Measurements from ENCODE around the gene RARB.

RARB gene

DNA sequence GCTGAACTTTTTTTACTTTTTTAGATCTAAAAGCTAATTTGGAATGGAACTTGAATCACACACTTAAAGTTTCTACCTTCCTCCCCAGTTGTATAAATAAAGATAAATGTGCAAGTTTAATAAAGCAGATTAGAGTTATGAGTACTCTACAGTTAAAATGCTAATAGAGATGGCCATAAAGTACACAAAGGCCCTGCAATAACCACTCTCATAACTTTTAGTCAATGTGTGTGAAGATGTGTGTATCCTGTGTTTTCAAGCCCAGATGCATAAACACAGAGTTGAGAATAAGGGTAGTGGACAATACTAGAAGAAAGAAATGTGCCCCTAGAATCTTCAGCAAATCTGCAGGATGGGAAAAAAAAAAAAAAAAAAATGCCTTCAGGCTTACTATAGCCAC, 191.3 kb downstream of the RARB start:
- no peak for DNase-seq

DNA sequence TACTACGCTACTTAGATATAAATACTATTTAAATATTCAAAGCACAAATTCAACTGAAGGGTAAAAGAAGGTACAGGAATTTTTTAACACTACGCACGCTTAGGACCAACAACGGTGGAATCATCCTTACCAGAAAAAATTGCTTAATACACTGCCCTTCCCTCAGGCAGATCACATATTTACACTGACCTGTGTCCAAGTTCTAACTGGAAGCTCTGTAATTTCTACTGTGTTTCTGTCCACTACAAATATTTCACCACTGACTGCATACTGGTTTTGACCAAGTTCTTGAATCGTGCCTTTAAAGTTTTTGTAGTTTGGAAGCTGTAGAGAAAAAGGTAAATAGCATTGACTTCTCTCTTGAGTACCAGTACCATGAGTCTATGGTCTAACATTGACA, 192.4 kb downstream of the RARB start:
- no peak for DNase-seq

DNA sequence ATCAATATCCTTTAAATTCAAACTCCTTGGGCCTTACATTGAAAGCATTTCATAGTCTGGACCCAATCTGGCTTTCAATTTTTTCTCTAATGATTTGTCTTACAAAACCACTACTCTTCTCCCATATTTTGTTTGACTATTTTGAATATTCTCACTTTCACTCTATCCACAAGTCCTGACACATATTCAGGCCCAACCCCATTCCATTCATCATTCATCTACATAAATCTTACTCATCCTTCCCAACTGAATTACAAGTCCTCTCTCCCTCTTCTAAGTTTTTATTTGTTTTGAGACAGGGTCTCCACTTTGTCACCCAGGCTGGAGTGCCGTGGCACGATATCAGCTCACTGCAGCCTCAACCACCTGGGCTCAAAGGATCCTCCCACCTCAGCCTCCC, 193.0 kb downstream of the RARB start:
- no peak for DNase-seq

DNA sequence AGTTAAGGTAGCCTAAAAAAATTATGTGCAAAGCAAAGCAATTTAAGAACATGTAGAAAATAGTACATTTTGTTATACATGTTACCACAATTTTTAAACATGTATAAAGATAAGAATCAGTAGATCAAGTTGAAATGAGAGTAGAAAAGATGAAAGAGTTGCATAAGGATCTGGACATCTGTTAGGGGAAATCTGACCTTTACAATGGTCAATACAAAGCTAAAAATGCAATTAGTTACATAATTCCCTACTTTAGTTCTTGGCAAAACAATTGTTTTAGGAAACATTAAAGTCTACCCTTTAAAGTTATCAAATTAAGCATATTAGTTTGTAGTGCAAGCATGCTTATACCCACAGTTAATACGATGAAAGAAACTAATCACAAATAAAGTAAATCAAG, 203.9 kb downstream of the RARB start:
- DNase-seq: no peak

DNA sequence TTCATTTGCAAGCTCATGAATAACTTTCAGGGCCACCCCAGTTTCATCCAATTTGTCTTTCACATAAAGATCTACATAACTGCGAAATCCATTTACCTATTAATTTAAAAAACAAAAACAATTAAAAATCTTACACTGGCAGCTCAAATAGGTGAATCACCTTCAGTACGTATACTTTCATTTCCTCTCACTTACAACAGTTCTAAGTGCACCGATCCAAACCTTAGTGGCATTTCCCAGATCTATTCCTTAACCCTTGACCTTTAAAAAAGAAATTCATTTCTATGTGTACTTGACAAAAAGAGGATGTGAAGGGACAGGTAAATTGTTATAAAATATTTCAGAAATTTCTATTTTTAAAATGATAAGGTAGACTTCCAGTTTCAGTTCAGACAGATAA, 205.9 kb downstream of the RARB start:
- DNase-seq: no peak

DNA sequence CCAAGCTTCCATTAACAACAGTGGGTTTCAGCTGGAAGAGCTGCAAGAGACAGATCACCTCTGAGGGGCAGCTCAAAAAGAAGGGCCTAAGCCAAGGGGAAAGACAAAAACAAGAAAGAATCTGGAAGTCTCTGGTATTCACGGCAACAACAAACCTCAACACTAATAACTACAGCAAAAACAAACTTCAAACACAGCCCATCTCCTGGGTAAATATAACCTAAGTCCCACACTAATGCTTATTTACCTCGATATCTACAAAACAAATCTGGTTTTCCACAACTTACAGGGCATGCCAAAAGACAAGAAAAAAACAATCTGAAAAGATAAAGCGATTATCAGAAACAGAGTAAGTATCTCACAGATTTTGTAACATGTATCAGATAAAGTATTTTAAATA, 207.0 kb downstream of the RARB start:
- DNase-seq: no peak

Measured in NCI-H1105 (cell line).